Ishikawa (cell line): ENCODE measurements around the gene HGD.

Experiments used
- CEBPB ChIP-seq: IDR thresholded peaks from 2 replicates; pipeline ENCODE4 v1.6.1; 2012
- CREB1 ChIP-seq: IDR thresholded peaks from 2 replicates; pipeline ENCODE4 v1.6.1; 2012; ENCODE audit warnings: low read depth
- EGR1 ChIP-seq: IDR thresholded peaks from 2 replicates; pipeline ENCODE4 v1.6.1; 2012
- EP300 ChIP-seq: IDR thresholded peaks from 2 replicates; pipeline ENCODE4 v1.6.1; 2012; ENCODE audit warnings: borderline replicate concordance
- FOXM1 ChIP-seq: IDR thresholded peaks from 2 replicates; pipeline ENCODE4 v1.6.1; 2012; ENCODE audit warnings: low read depth, borderline replicate concordance
- MAX ChIP-seq: IDR thresholded peaks from 2 replicates; pipeline ENCODE4 v1.6.1; 2012
- NFIC ChIP-seq: IDR thresholded peaks from 2 replicates; pipeline ENCODE4 v1.6.1; 2012
- RAD21 ChIP-seq: IDR thresholded peaks from 2 replicates; pipeline ENCODE4 v1.6.1; 2012; ENCODE audit warnings: low read depth
- TAF1 ChIP-seq: IDR thresholded peaks from 2 replicates; pipeline ENCODE4 v1.6.1; 2012; ENCODE audit warnings: low read depth, mild to moderate bottlenecking
- TCF12 ChIP-seq: IDR thresholded peaks from 2 replicates; pipeline ENCODE4 v1.6.1; 2012; ENCODE audit warnings: low read depth
- TEAD4 ChIP-seq: IDR thresholded peaks from 2 replicates; pipeline ENCODE4 v1.6.1; 2012
- USF1 ChIP-seq: IDR thresholded peaks from 2 replicates; pipeline ENCODE4 v1.6.1; 2012
- YY1 ChIP-seq: IDR thresholded peaks from 2 replicates; pipeline ENCODE4 v1.6.1; 2012; ENCODE audit warnings: low read depth
- ZBTB7A ChIP-seq: IDR thresholded peaks from 2 replicates; pipeline ENCODE4 v1.6.1; 2012; ENCODE audit warnings: low read depth
- TF ChIP-seq, protein P1 (sequence below): IDR thresholded peaks from 2 replicates; pipeline ENCODE4 v1.6.1; 2012; ENCODE audit warnings: low read depth, mild to moderate bottlenecking

The HGD gene

DNA sequence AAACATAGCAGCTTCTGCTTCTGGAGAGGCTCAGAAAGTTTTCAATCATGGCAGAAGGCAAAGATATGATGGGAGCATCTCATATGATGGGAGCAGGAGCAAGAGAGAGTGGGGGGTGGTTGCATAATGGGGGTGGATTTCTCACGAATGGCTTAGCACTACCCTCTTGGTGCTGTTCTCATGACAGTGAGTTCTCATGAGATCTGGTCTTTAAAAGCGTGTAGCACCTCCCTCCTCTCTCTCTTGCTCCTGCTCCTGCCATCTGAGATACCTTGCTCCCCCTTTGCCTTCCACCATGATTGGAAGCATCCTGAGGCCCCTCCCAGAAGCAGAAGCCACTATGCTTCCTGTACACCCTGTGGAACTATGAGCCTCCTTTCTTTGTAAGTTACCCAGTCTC is 22.2 kb downstream of the HGD start:
- TF ChIP-seq CEBPB = no peak
- no peak for TF ChIP-seq EGR1
- no peak for TF ChIP-seq ZBTB7A
- TF ChIP-seq TCF12 = no peak
- no peak for TF ChIP-seq FOXM1
- no peak for TF ChIP-seq EP300
- TF ChIP-seq RAD21 = no peak
- TF ChIP-seq, protein P1, sequence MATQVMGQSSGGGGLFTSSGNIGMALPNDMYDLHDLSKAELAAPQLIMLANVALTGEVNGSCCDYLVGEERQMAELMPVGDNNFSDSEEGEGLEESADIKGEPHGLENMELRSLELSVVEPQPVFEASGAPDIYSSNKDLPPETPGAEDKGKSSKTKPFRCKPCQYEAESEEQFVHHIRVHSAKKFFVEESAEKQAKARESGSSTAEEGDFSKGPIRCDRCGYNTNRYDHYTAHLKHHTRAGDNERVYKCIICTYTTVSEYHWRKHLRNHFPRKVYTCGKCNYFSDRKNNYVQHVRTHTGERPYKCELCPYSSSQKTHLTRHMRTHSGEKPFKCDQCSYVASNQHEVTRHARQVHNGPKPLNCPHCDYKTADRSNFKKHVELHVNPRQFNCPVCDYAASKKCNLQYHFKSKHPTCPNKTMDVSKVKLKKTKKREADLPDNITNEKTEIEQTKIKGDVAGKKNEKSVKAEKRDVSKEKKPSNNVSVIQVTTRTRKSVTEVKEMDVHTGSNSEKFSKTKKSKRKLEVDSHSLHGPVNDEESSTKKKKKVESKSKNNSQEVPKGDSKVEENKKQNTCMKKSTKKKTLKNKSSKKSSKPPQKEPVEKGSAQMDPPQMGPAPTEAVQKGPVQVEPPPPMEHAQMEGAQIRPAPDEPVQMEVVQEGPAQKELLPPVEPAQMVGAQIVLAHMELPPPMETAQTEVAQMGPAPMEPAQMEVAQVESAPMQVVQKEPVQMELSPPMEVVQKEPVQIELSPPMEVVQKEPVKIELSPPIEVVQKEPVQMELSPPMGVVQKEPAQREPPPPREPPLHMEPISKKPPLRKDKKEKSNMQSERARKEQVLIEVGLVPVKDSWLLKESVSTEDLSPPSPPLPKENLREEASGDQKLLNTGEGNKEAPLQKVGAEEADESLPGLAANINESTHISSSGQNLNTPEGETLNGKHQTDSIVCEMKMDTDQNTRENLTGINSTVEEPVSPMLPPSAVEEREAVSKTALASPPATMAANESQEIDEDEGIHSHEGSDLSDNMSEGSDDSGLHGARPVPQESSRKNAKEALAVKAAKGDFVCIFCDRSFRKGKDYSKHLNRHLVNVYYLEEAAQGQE = no peak
- no peak for TF ChIP-seq NFIC

DNA sequence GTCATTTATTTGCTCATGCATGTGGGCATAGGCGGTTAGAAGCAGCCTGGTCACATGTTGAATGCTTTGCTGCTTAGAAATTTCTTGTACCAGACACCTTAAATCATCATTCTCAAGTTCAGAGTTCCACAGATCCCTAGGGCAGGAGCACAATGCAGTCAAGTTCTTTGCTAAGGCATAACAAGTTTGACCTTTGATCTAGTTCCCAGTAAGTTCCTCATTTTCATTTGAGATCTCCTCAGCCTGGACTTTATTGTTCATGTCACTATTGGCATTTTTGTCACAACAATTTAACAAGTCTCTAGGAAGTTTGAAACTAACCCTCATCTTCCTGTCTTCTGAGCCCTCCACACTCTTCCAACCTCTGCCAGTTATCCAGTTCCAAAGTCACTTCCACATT is 22.8 kb downstream of the HGD start:
- no peak for TF ChIP-seq EP300
- no peak for TF ChIP-seq YY1
- no peak for TF ChIP-seq TCF12
- TF ChIP-seq EGR1 = no peak
- no peak for TF ChIP-seq ZBTB7A
- no peak for TF ChIP-seq RAD21
- no peak for TF ChIP-seq CEBPB
- TF ChIP-seq TEAD4 = no peak
- no peak for TF ChIP-seq NFIC

DNA sequence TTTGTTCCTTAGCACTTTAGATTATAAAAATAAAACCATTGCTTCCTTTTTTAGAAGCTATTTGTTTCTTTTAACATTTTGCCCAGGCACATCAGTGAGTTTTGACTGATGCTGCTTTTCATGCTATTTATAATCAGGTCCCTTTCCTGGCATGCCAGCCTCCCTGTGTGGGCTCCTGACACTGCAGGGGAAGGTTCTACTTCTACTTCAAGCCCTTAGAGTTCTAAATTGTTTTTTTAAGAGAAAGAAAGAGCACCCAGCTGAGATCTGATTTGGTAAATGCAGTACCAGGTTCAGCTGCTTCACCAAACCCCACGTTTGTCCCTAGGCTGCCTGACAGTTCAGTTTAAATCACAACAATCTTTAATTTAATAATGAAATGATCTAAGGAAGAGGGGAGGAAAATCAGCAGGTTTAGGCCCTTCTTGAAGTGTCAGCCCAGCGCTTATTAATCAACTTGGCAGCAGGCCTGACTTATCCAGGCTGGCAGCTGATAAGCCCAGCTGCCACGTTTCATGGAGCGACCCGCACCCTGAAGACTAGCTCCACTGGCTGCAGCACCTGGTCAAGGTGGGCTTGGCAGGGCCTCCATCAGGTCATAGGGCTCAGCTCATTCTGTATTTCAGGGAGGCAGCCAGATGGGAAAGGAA is 29.0 kb downstream of the HGD start:
- TF ChIP-seq TAF1 (no peak), EGR1 (no peak), EP300 (no peak), FOXM1 (no peak), MAX (no peak), RAD21 (no peak), CREB1 (no peak), ZBTB7A (no peak), CEBPB (no peak), TEAD4 (no peak), TCF12 (no peak), USF1 (no peak)
- TF ChIP-seq, protein P1 = no peak

GRCh38 chr3:120652281-120652680 is 29.8 kb downstream of the HGD start:
- TF ChIP-seq MAX = no peak
- no peak for TF ChIP-seq USF1
- TF ChIP-seq ZBTB7A = no peak

DNA sequence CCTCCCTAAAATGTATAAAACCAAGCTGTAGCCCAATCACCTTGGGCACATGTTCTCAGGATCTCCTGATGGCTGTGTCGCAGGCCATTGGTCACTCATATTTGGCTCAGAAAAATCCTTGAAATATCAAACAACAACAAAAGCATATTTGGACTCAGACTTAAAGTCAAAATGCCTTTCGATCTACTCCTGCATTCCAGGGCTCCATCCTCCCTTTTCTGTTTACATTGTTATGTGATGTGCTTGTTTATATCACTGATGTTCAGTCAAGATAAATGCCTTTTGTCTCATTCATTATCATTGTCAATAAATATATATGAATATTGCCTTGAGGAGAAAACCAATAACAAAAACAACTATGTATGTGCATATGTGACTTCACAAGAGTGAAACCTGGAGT is 31.7 kb downstream of the HGD start:
- TF ChIP-seq CEBPB (no peak), FOXM1 (no peak), EP300 (no peak), TCF12 (no peak), RAD21 (no peak), EGR1 (no peak), TEAD4 (no peak), TAF1 (no peak), YY1 (no peak), MAX (no peak), ZBTB7A (no peak), USF1 (no peak), NFIC (no peak), CREB1 (no peak)
- TF ChIP-seq, protein P1 = no peak
